ENCODE data around the gene TMEM132C. TPM values are rescaled to one million over a fixed set of nuclear protein-coding genes. Genes with fewer than 3 reads are reported as not detected.
A peak's percentile ranks its signal among the peaks of the same experiment; 100 is the strongest.

Gene TMEM132C
- total RNA-seq, 1 donor from 2014 or later: not detected

GRCh38 chr12:128361400-128361995 is 94.5 kb downstream of the TMEM132C start:
- TF ChIP-seq, protein P1, sequence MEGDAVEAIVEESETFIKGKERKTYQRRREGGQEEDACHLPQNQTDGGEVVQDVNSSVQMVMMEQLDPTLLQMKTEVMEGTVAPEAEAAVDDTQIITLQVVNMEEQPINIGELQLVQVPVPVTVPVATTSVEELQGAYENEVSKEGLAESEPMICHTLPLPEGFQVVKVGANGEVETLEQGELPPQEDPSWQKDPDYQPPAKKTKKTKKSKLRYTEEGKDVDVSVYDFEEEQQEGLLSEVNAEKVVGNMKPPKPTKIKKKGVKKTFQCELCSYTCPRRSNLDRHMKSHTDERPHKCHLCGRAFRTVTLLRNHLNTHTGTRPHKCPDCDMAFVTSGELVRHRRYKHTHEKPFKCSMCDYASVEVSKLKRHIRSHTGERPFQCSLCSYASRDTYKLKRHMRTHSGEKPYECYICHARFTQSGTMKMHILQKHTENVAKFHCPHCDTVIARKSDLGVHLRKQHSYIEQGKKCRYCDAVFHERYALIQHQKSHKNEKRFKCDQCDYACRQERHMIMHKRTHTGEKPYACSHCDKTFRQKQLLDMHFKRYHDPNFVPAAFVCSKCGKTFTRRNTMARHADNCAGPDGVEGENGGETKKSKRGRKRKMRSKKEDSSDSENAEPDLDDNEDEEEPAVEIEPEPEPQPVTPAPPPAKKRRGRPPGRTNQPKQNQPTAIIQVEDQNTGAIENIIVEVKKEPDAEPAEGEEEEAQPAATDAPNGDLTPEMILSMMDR (conservative IDR thresholded peaks at IDR 0.05; ENCODE audit: low read depth, low read length): no peak
- H3K4me3 ChIP-seq (ENCODE audit: low read depth, low read length): no peak overlapping the region
- DNase-seq (ENCODE audit: low read depth): no peak

DNA sequence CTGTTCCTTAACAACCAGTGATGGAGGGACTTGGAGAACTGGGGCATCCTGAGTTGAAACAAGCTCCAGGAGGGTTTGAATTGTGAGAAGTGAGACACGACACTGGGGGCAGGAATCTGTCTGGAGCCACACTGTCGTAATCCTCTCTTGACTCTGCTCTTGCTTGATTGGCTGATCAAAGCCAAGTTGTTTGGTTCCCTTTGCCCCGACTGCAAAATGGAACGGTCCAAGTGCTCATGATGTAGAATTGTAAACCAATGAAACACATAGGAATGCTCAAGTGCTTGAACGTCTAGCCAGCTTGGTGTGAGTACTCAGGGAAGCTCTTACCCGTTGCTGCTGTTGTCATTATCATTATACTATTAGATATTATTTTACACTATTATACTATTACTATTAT is 98.1 kb downstream of the TMEM132C start:
- DNase-seq (ENCODE audit: low read depth): no peak
- TF ChIP-seq, protein P1 (conservative IDR thresholded peaks at IDR 0.05; ENCODE audit: low read depth, low read length): no peak
- H3K4me3 ChIP-seq (ENCODE audit: low read depth, low read length): no peak overlapping the region

DNA sequence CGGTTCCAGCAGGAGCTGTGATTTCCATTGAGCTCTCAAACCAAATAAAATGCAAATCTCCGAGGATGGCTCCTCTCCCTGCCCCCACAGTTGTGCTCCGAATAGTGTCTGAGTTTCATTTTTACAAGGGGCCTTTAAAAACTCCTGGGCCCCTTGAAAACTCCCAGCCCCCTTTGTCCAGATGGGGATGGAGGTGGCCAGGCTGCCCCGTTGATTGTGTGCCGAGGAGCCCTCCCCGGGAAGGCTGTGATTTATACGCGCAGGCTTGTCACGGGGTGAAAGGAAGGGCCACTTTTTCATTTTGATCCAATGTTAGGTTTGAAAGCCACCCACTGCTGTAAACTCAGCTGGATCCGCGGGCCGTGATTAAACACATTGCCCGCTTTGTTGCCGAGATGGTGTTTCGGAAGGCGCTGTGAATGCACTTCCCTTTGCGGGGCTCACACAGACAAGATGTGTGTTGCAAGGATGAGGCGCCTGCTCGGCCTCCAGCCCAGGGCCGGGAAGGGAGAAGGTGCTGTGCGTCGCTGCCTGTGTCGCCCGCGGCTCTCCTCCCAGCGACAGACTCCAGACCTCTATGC is 98.8 kb downstream of the TMEM132C start:
- TF ChIP-seq, protein P1 (conservative IDR thresholded peaks at IDR 0.05; ENCODE audit: low read depth, low read length): no peak
- peak overlapping the region; percentile 2 for H3K4me3 ChIP-seq (ENCODE audit: low read depth, low read length)
- DNase-seq (ENCODE audit: low read depth): no peak

GRCh38 chr12:128367961-128368360 is 101.0 kb downstream of the TMEM132C start:
- H3K4me3 ChIP-seq (ENCODE audit: low read depth, low read length): no peak overlapping the region
- TF ChIP-seq, protein P1 (conservative IDR thresholded peaks at IDR 0.05; ENCODE audit: low read depth, low read length): no peak
- DNase-seq (ENCODE audit: low read depth): no peak

GRCh38 chr12:128381541-128381940 is 114.6 kb downstream of the TMEM132C start:
- no peak for DNase-seq (ENCODE audit: low read depth)
- H3K4me3 ChIP-seq (ENCODE audit: low read depth, low read length): no peak overlapping the region

DNA sequence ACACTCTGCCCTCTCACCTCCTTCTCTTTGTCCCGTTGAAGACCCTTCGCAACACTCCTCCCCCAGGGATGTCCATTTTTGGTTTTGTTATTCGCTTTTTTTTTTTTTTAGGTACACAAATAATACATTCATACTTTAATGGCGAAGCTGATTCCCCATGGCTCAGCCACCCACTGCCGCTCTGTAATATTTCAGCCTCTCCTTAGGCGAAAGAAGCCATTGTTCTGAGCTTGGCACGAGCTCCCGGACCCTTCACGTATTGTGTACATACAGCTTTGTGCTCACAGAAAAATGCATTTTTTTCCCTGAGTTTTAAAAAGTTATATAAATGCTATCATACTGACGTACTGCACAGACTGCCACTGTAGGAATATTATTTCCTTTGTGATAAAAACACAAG is 115.0 kb downstream of the TMEM132C start:
- H3K4me3 ChIP-seq (ENCODE audit: low read depth, low read length): no peak overlapping the region
- DNase-seq (ENCODE audit: low read depth): no peak
- TF ChIP-seq, protein P1 (conservative IDR thresholded peaks at IDR 0.05; ENCODE audit: low read depth, low read length): no peak

More at GRCh38 chr12:128381541-128381940, 114.6 kb downstream of the TMEM132C start:
- TF ChIP-seq, protein P1 (conservative IDR thresholded peaks at IDR 0.05; ENCODE audit: low read depth, low read length): no peak

- no peak for DNase-seq (ENCODE audit: low read depth)
- TF ChIP-seq, protein P1 (conservative IDR thresholded peaks at IDR 0.05; ENCODE audit: low read depth, low read length): no peak
- no peak overlapping the region for H3K4me3 ChIP-seq (ENCODE audit: low read depth, low read length)
Observed at GRCh38 chr12:128382946-128383345, 116.0 kb downstream of the TMEM132C start.

Measured in epithelial cell of proximal tubule (primary cell).